HL-60 (cell line): ENCODE measurements around the gene MRPS24.
"Not testable (repeated sequence)": the region's sequence is repeated elsewhere in the genome, so short reads cannot be mapped to it uniquely, and the experiment has no call there.

ENCODE experiments used
- CTCF ChIP-seq: IDR thresholded peaks from one replicate; pipeline ENCODE4 v1.5.1; 2011; ENCODE audit warnings: low read length, control low read depth, inconsistent platforms; ENCODE audit not compliant: insufficient read depth
- GABPA ChIP-seq: IDR thresholded peaks from 2 replicates; pipeline ENCODE4 v1.6.1; 2012; ENCODE audit warnings: low read depth
- POLR2AphosphoS5 ChIP-seq: IDR thresholded peaks from 2 replicates; pipeline ENCODE4 v1.6.1; 2012; ENCODE audit warnings: low read depth
- REST ChIP-seq: IDR thresholded peaks from 2 replicates; pipeline ENCODE4 v1.6.1; 2012; ENCODE audit warnings: low read depth; ENCODE audit not compliant: insufficient replicate concordance
- SPI1 ChIP-seq: IDR thresholded peaks from 2 replicates; pipeline ENCODE4 v1.6.1; 2012; ENCODE audit warnings: low read depth, mild to moderate bottlenecking, borderline replicate concordance

DNA sequence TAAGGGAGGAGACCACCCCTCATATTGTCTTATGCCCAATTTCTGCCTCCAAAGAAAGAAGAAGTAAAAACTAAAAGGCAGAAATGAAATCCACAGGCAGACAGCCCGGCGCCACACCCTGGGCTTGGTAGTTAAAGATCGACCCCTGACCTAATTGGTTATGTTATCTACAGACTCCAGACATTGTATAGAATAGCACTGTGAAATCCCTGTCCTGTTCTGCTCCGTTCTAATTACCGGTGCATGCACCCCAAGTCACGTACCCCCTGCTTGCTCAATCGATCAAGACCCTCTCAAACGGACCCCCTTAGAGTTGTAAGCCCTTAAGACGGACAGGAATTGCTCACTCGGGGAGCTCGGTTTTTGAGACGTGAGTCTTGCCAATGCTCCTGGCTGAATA, 44.8 kb downstream of the MRPS24 start:
- TF ChIP-seq POLR2AphosphoS5, CTCF, REST, GABPA, SPI1: not testable (repeated sequence)
